Measurements from ENCODE around the gene CHCHD3.

DNA sequence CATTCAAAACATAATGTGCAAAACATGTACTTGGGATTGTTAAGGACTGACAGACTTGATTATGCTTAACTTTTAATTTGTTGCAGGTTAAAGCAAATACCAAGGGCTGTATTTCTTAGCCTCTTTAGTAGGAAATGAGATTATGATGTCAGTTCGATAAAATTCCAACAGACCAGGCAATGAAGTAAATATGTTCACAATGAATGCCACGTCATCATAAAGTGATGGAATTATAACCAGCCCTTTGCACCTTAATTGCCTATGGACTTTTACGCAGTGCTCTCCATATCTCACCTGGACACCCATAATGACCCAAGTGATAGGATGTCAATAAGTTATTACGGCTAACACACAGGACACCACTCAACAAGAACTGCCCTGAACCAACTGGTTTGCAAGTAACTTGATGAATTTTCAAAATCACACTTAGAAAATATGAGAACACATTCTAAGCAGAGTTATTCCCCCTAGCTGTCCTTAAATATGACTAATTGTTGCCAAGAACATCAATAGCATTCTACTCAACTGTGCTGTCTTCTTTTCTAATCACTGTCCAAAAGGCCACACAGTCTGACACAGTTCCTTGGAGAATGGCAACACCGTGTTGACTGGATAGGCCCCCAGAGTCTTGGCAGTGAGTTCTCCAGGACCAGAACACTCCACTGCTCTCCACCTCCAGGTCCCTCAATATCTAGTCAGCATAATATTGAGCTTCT, 115.0 kb downstream of the CHCHD3 start:
- TF ChIP-seq POLR2A (IDR thresholded peaks at IDR 0.05) (no peak), CTCF (IDR thresholded peaks at IDR 0.05) (no peak)

Measured in thyroid gland (tissue), 4 donors.